ENCODE measurements around the gene UNG.
"Not testable (repeated sequence)": the region's sequence is repeated elsewhere in the genome, so short reads cannot be mapped to it uniquely, and the experiment has no call there.

Gene UNG

GRCh38 chr12:109097435-109098182 lies at the start of gene UNG:
TSS of gene UNG (plus strand) at chr12:109097597. CDS start at chr12:109097680, 83 bp downstream.
- ATAC-seq (peak; percentile 94), DNase-seq (peak; percentile 97)

- not testable (repeated sequence) for ATAC-seq
These were observed 48.7 kb upstream of the UNG start for GRCh38 chr12:109048706-109049105.

DNA sequence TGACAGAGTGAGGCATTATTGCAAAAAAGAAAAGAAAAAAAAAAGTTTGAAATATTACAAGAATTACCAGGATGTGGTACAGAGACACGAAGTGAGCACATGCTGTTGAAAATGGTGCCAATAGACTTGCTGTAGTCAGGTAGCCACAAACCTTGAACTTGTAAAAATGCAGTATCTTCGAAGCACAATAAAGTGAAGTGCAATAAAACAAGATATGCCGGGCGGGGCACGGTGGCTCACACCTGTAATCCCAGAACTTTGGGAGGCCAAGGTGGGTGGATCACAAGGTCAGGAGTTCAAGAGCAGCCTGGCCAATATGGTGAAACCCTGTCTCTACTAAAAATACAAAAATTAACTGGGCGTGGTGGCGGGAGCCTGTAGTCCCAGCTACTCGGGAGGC lies 47.6 kb upstream of the UNG start:
- ATAC-seq, DNase-seq: not testable (repeated sequence)

More at GRCh38 chr12:109048706-109049105, 48.7 kb upstream of the UNG start:
- not testable (repeated sequence) for DNase-seq

- DNase-seq (no peak), ATAC-seq (no peak)
These were observed 45.3 kb upstream of the UNG start for GRCh38 chr12:109052097-109052413.

DNA sequence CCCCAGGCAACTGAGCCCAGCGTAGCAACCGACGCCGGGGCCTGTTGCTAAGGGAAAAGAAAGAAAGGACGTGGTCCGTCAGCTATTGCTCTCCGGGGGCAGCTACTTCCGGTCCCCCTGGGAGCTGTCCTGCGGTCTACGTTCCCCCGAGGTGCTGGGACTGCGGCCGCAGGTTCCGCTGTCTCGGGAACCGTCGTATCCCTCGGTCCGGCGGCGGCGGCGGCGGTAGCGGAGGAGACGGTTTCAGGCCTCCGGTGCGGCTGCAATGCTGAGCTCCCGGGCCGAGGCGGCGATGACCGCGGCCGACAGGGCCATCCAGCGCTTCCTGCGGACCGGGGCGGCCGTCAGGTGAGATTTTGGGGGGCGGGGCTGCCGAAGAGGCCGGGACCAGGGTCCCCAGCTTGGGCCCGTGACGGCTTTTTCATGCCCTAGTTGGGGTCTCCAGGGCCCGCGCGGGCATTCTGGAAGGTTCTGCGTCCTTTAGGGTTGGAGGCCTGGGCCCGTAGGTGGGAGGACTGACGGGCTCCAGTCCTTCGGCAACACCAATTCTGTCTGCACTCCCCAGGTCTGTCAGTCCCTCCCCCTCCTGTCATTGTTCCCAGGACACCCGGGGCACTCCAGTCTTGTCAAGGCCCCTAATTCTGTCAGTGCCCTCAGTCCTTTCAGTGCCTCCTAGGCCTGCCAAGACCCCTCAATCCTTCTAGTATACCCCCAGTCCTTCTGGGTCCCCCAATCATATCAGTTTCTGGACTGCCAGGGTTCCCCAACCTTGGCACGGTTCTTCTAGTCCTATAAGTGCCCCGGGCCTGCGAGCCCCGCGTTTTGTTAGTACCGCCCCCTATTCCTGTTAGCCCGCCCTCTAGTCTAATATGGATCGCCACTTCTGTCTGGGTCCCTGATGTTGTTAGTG lies 44.7 kb upstream of the UNG start, which contains the start of gene USP30:
Gene USP30 (plus strand): TSS at position 163 of the 910 bp plus-strand sequence. CDS start 103 bp downstream, at position 266.
- ATAC-seq (peak; percentile 85), DNase-seq (peak; percentile 88)

- DNase-seq (peak; percentile 34), ATAC-seq (peak; percentile 71)
These were observed 43.8 kb upstream of the UNG start for GRCh38 chr12:109053382-109054123.

GRCh38 chr12:109054124-109054513 lies 43.3 kb upstream of the UNG start:
- not testable (repeated sequence) for DNase-seq, ATAC-seq

DNA sequence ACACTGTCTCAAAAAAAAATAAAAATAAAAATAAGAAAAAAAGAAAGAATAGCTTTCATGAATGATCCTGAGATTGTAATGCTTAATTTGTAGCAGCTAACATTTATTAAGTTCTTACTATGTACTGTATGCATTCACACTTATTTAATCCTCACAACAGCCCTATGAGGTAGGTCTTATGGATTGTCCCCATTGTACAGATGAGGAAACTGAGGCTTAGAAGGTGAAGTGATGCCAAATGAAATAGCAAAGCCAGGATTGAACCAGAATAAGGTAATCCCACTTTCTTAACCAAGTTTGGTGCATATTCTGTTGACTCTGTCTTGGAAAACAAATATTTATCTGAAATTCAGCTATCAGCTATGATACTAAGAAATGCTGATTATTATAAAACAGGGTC lies 42.9 kb upstream of the UNG start:
- DNase-seq (no peak), ATAC-seq (no peak)

GRCh38 chr12:109056891-109057290 lies 40.5 kb upstream of the UNG start:
- ATAC-seq (no peak), DNase-seq (no peak)

DNA sequence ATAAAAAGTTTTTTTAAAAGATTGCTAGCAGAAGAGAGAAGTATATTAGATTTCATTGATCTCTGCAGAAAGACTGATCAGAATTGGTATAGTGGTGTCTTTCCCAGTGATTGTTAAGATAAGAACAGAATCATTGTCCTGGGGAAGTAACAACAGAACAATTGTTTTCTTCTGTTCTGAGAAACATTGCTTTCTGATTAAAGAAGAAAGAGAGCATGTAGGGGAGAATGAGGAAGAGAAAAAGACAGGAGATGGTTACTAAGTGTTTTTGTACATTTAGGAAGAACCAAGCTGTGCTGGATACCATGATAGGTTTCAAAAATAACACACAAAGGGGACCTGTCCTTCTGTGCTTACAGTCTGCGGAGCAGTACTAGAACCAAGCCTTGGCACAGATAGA lies 40.0 kb upstream of the UNG start:
- ATAC-seq, result no peak
- DNase-seq, result no peak

DNA sequence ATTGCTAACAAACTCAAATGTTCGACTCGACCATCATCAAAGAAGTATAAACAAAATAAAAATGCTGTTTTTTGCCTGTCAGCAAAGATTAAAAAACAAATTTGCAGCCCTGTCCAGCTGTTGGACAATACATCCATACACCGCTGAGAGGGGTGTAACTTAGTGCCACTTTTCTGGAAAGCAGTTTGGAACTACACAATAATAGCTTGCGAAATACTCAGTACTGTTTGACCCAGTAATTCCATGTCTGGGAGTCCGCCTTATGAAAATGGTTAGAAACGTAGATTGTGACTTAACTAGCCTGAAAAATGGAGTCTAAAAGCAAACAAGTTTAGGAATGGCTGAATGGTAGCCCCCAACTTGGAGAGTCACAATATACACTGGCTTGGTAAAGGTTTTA lies 38.6 kb upstream of the UNG start:
- ATAC-seq, result no peak
- DNase-seq, result no peak

DNA sequence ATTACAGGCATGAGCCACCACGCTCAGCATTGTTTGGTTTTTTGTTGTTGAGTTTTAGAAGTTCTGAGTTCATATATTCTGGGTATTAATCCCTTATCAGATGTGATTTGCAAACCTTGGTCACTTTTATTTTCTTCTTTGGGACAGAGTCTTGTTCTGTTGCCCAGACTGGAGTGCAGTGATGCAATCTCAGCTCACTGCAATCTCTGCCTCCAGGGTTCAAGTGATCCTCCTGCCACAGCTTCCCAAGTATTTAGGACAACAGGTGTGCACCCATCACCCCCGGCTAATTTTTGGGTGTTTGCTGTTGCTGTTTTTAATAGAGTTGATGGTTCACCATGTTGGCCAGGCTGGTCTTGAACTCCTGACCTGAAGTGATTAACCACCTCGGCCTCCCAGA lies 33.3 kb upstream of the UNG start:
- DNase-seq (no peak), ATAC-seq (no peak)

DNA sequence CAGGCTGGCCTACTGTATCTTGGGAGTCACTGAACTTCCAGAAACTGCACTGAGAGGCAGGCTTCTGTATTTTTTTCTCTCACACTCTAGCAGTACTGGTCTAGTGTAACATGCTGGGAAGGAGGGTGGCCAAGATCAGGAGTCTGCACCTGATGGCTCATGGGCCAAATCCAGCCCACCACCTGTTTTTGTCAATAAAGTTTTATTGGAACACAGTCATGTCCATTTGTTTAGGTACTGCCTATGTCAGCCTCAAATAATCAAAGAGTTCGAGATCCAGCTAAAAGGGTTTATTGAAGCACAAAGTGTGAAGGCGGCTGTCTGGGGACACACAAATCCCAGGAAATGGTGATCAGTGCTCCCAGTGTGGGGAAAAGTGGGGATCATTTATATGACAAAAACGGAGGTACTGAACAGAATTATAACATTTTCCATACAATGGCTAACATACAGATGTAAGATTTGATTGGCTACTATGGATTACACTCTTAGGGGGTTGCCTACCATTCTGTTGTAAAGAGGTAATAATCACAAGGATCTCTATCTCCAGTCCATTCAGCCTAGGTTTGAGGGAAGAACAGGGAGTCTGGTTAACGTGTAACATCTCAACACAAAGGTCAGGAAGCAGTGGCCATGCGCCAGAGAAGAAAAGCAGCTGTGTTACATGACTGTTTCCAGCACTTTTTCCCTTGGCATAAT lies 32.1 kb upstream of the UNG start:
- no peak for ATAC-seq
- DNase-seq, result no peak

DNA sequence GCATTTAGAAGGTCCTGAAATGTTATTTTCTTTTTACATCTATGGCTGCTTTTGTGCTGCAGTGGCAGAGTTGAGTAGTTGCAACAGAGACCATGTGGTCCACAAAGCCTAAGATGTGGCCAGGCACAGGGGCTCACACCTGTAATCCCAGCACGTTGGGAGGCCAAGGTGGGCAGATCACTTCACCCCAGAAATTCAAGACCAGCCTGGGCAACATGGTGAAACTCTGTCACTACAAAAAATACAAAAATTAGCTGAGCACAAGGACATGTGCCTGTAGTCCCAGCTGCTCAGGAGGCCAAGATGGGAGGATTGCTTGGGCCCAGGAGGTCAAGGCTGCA lies 31.6 kb upstream of the UNG start:
- ATAC-seq (no peak), DNase-seq (no peak)

DNA sequence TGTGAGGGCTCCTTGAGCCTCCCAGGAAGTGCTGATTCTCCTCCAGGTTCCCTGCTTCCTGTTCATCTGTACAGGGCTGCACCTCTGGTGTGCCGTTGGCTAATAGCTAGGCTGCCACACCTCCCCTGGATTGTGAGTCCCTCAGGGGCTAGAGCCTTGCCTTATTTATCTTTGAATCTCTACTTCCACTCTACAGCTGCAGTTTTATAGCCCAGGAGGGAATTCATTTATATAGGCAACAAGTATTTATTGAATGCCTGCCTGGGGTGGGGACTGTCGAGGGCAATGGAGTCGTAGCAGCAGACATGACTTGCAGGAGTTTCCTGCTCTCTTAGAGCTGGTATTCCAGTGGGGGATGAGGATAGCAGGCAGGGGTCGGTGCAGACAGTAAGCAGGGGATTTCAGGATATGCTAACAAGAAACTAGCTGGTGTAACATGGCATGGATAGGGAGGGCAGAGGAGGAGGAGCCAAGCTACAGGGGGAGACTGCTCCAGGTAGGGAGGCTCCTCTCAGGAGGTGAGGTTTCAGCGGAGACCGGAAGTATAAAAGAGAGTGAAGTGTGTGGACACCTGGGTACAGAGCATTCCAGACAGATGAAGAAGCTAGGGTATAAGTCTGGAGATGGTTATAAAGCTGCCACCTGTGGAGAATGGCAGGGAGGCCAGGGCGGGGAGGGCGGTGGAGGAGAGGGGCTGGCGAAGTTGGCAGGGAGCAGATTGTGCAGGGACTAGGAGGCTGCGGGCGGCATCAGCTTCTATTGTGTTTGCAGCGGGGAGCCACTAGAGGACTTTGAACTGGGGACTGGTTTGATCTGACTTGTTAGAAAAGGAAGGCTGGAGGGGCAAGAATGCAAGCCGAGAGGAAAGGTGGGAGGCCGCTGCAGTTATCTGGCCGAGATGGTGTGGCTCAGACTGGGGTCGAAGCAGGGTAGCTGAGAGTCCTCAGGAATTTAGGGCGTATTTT lies 27.8 kb upstream of the UNG start:
- DNase-seq (no peak), ATAC-seq (no peak)

GRCh38 chr12:109074866-109075265 lies 22.5 kb upstream of the UNG start:
- ATAC-seq, result no peak

DNA sequence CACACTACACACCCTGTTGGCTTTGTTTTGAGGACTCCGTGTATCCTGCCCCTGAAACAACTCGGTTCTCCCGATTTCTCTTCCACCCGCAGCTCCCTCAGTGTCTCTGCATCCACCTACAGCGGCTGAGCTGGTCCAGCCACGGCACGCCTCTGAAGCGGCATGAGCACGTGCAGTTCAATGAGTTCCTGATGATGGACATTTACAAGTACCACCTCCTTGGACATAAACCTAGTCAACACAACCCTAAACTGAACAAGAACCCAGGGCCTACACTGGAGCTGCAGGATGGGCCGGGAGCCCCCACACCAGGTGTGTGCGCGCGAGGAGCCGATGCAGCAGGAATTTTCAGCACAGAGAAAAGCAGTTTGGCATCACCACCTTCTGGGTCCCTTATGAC lies 14.6 kb upstream of the UNG start:
- ATAC-seq, result no peak

More at GRCh38 chr12:109074866-109075265, 22.5 kb upstream of the UNG start:
- DNase-seq, result no peak

DNA sequence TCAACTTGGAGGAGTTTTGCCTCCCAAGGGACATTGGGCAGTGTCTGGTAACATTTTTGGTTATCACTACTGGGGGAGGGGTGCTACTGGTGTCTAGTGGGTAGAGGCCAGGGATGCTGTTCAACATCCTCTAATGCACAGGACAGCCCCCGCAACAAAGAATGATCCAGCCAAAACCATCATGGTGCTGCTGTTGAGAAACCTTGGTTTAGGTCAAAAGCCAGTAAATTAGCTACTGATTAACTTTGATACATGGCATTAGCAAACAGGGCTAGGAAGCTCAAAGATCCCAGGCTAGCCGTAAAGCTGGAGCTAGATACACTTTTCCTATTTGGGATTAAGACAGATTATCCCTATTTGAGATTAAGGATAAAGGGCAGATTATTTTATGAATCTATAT lies 13.0 kb upstream of the UNG start:
- DNase-seq (no peak), ATAC-seq (no peak)

More for the DNA sequence above, 14.6 kb upstream of the UNG start:
- DNase-seq, result no peak

GRCh38 chr12:109085590-109085989 lies 11.8 kb upstream of the UNG start:
- no peak for ATAC-seq
- DNase-seq, result no peak

GRCh38 chr12:109087250-109087649 lies 10.1 kb upstream of the UNG start:
- DNase-seq, result no peak
- ATAC-seq, result peak; percentile 75

GRCh38 chr12:109088818-109089217 lies 8.6 kb upstream of the UNG start:
- no peak for DNase-seq

More at GRCh38 chr12:109088818-109089217, 8.6 kb upstream of the UNG start:
- ATAC-seq, result no peak
